CD14-positive monocyte (primary cell): ENCODE results near the gene ATOX1. TPM values are rescaled to one million over a fixed set of nuclear protein-coding genes. Genes with fewer than 3 reads are reported as not detected.
A peak's percentile ranks its signal among the peaks of the same experiment; 100 is the strongest.
"Not testable (repeated sequence)": the region's sequence is repeated elsewhere in the genome, so short reads cannot be mapped to it uniquely, and the experiment has no call there.

Experiments used
- DNase-seq, 3 donors: peaks; one replicate each; pipeline ENCODE4 v3.0.0-alpha.2; 2011 to 2022
- H2AFZ ChIP-seq: 2 replicates; pipeline ENCODE4 v1.6.0; 2012; ENCODE audit warnings: mild to moderate bottlenecking, low read depth, low read length, inconsistent platforms; ENCODE audit not compliant: insufficient read depth, poor library complexity, severe bottlenecking
- H3K27ac ChIP-seq, 2 donors: 1 replicate in 1 of 2; 2 replicates in 1 of 2; pipeline ENCODE4 v1.5.1; 2012 to 2013; ENCODE audit warnings: low read length in 2 of 2, control low read depth in 1 of 2, inconsistent platforms in 1 of 2, low read depth in 1 of 2, mild to moderate bottlenecking in 1 of 2
- H3K27me3 ChIP-seq, 2 donors: one replicate each; pipeline versions ENCODE4 v1.6.0 to v1.6.1; 2011 to 2013; ENCODE audit warnings: low read length in 2 of 2; ENCODE audit not compliant: control insufficient read depth in 2 of 2, insufficient read depth in 2 of 2
- H3K36me3 ChIP-seq, 2 donors: replicated peaks in 1 of 2; 1 replicate in 1 of 2; 2 replicates in 1 of 2; pipeline versions ENCODE4 v1.5.1 to v1.6.1; 2012 to 2013; ENCODE audit warnings: low read length in 2 of 2, control low read depth in 1 of 2, inconsistent platforms in 1 of 2, mild to moderate bottlenecking in 1 of 2; ENCODE audit not compliant: insufficient read depth in 2 of 2, control insufficient read depth in 1 of 2
- H3K4me1 ChIP-seq, 2 donors: 1 replicate in 1 of 2; 2 replicates in 1 of 2; pipeline versions ENCODE4 v1.5.1 to v1.6.1; 2012 to 2013; ENCODE audit warnings: low read length in 2 of 2, control low read depth in 1 of 2, inconsistent platforms in 1 of 2, mild to moderate bottlenecking in 1 of 2, moderate library complexity in 1 of 2; ENCODE audit not compliant: insufficient read depth in 2 of 2, control insufficient read depth in 1 of 2
- H3K4me2 ChIP-seq: replicated peaks from 2 replicates; pipeline ENCODE3; 2012; ENCODE audit warnings: low read length, moderate library complexity, mild to moderate bottlenecking; ENCODE audit not compliant: poor library complexity, severe bottlenecking; ENCODE audit errors: extremely low read depth
- H3K4me3 ChIP-seq, 3 experiments: fragments of 200-600 bp in 1 of 3; sonication (generic) in 1 of 3; replicated peaks in 1 of 3; 1 replicate in 2 of 3; 2 replicates in 1 of 3; pipeline ENCODE4 v1.5.1; 2011 to 2013; ENCODE audit warnings: low read length in 3 of 3, mild to moderate bottlenecking in 3 of 3, control low read depth in 2 of 3, low read depth in 2 of 3, inconsistent platforms in 1 of 3, moderate library complexity in 1 of 3
- H3K79me2 ChIP-seq: 2 replicates; pipeline ENCODE4 v1.6.0; 2012; ENCODE audit warnings: mild to moderate bottlenecking, control low read depth, inconsistent platforms, low read length, moderate library complexity; ENCODE audit not compliant: insufficient read depth
- H3K9ac ChIP-seq: 2 replicates; pipeline ENCODE4 v1.6.0; 2017; ENCODE audit warnings: low read length, mild to moderate bottlenecking; ENCODE audit not compliant: insufficient read depth, poor library complexity, severe bottlenecking
- H3K9me3 ChIP-seq, 2 donors: replicated peaks in 1 of 2; 1 replicate in 1 of 2; 2 replicates in 1 of 2; pipeline versions ENCODE4 v1.5.1 to v1.6.1; 2012 to 2013; ENCODE audit warnings: low read length in 2 of 2, control low read depth in 1 of 2; ENCODE audit not compliant: control insufficient read depth in 1 of 2, insufficient read depth in 1 of 2
- H4K20me1 ChIP-seq: 2 replicates; pipeline ENCODE4 v1.6.0; 2012; ENCODE audit warnings: mild to moderate bottlenecking, low read length, control low read depth, moderate library complexity; ENCODE audit not compliant: insufficient read depth
- H3K27ac Mint-ChIP-seq, 7 donors: one replicate each; pipeline ENCODE4 v1.8.0; 2020; ENCODE audit warnings: mild to moderate bottlenecking in 7 of 7, mixed read lengths in 7 of 7, moderate library complexity in 6 of 7, inconsistent platforms in 2 of 7
- H3K27me3 Mint-ChIP-seq, 3 donors: one replicate each; pipeline ENCODE4 v1.8.0; 2021 to 2022; ENCODE audit warnings: low read depth in 3 of 3, mild to moderate bottlenecking in 3 of 3, mixed read lengths in 3 of 3, moderate library complexity in 3 of 3, inconsistent platforms in 1 of 3
- H3K36me3 Mint-ChIP-seq, 2 donors: one replicate each; pipeline ENCODE4 v1.8.0; 2020; ENCODE audit warnings: mixed read lengths in 2 of 2, inconsistent platforms in 1 of 2, mild to moderate bottlenecking in 1 of 2
- H3K4me1 Mint-ChIP-seq: one replicate; pipeline ENCODE4 v1.8.0; 2020; ENCODE audit warnings: mild to moderate bottlenecking, mixed read lengths
- H3K4me3 Mint-ChIP-seq, 2 donors: one replicate each; pipeline ENCODE4 v1.8.0; 2020; ENCODE audit warnings: mild to moderate bottlenecking in 2 of 2, mixed read lengths in 2 of 2, moderate library complexity in 1 of 2
- H3K9me3 Mint-ChIP-seq, 7 donors: one replicate each; pipeline ENCODE4 v1.8.0; 2020 to 2022; ENCODE audit warnings: mixed read lengths in 7 of 7, mild to moderate bottlenecking in 6 of 7, moderate library complexity in 6 of 7, inconsistent platforms in 2 of 7
- CTCF ChIP-seq: fragments of 200-600 bp; IDR thresholded peaks from one replicate; pipeline ENCODE4 v1.8.0; 2022; ENCODE audit warnings: antibody characterized with exemption, mild to moderate bottlenecking
- WGBS: methylation state at CpG from one replicate; pipeline ENCODE4 v1.1.5; 2013; ENCODE audit warnings: missing lambda C conversion rate; ENCODE audit not compliant: insufficient coverage; 5-methylcytosine and 5-hydroxymethylcytosine counted together
- intact Hi-C, 2 donors: fragments of 100-400 bp; cut with micrococcal nuclease; formaldehyde crosslinking; loops; one replicate each; pipeline versions ENCODE4 v1.15.0 to v1.15.1; 2023
- polyA plus RNA-seq, 3 donors: library from polyadenylated mRNA; depleted of rRNA in 1 of 3; unstranded in 2 of 3; stranded (reverse) in 1 of 3; fragments of 300-500 nt in 2 of 3; fragments of >200 nt in 1 of 3; fragmentation: Illumina TruSeq in 2 of 3; gene quantifications; 1 replicate in 2 of 3; 2 replicates in 1 of 3; pipeline ENCODE4 v1.2.3, GENCODE V29; 2012 to 2021

Gene ATOX1
- polyA plus RNA-seq, 3 donors, result 89.9 to 149 (median 148) TPM

- no peak for DNase-seq
- Histone ChIP-seq H3K4me2 (no peak overlapping the region), H3K9me3 (no peaks in the 10 kb centered on the region), H3K36me3 (peaks cover 35 to 54% of the 10 kb centered on the region in 2 donors), H4K20me1 (peaks cover 78% of the 10 kb centered on the region), H3K4me3 (no peak overlapping the region), H3K4me1 (peaks cover 0 to 3% of the 10 kb centered on the region in 2 donors), H3K79me2 (peaks cover 91% of the 10 kb centered on the region), H3K27me3 (no peaks in the 10 kb centered on the region), H3K27ac (peak overlapping the region in 1 of 2 donors; percentile 41), H3K9ac (no peak overlapping the region), H2AFZ (no peak overlapping the region)
- no peak for TF ChIP-seq CTCF
- peak overlapping the region in 3 of 7 donors; percentile 34 to 68 (median 64) for H3K27ac Mint-ChIP-seq
- intact Hi-C loops, result no loop called here
- WGBS, result 100% methylated on average over 1 of the region's 4 CpGs
- no peak overlapping the region for H3K4me3 Mint-ChIP-seq
- peaks cover 15% of the 10 kb centered on the region for H3K4me1 Mint-ChIP-seq
- peaks cover 41 to 47% of the 10 kb centered on the region in 2 donors for H3K36me3 Mint-ChIP-seq
- H3K9me3 Mint-ChIP-seq, result no peaks in the 10 kb centered on the region
- H3K27me3 Mint-ChIP-seq, result no peaks in the 10 kb centered on the region
These were observed 28.0 kb upstream of the ATOX1 start for GRCh38 chr5:151786468-151786867.

- Histone ChIP-seq H3K4me2 (no peak overlapping the region), H3K36me3 (peaks cover 14 to 31% of the 10 kb centered on the region in 2 donors), H3K4me3 (no peak overlapping the region), H3K4me1 (peaks cover 0 to 2% of the 10 kb centered on the region in 2 donors), H3K9me3 (no peaks in the 10 kb centered on the region), H3K27me3 (no peaks in the 10 kb centered on the region), H3K9ac (no peak overlapping the region), H4K20me1 (peaks cover 94% of the 10 kb centered on the region), H3K27ac (peak overlapping the region in 1 of 2 donors; percentile 52), H3K79me2 (peaks cover 99% of the 10 kb centered on the region), H2AFZ (no peak overlapping the region)
- peaks cover 23% of the 10 kb centered on the region for H3K4me1 Mint-ChIP-seq
- peak overlapping the region in 2 of 7 donors; percentile 37 to 54 for H3K27ac Mint-ChIP-seq
- no CpG with 5 or more reads among the region's 3 CpGs for WGBS
- peaks cover 20 to 29% of the 10 kb centered on the region in 2 donors for H3K36me3 Mint-ChIP-seq
- no peaks in the 10 kb centered on the region for H3K27me3 Mint-ChIP-seq
- TF ChIP-seq CTCF, result no peak
- no peak for DNase-seq
- intact Hi-C loops, result no loop called here
- no peak overlapping the region for H3K4me3 Mint-ChIP-seq
- no peaks in the 10 kb centered on the region for H3K9me3 Mint-ChIP-seq
These were observed 25.7 kb upstream of the ATOX1 start for GRCh38 chr5:151784141-151784540.

- peaks cover 22% of the 10 kb centered on the region for H3K4me1 Mint-ChIP-seq
- H2AFZ ChIP-seq, DNase-seq, H3K4me3 Mint-ChIP-seq, H3K4me1 ChIP-seq, H3K9ac ChIP-seq, H3K4me2 ChIP-seq, H3K9me3 ChIP-seq, H3K4me3 ChIP-seq, H3K27ac ChIP-seq, H3K9me3 Mint-ChIP-seq, H3K27me3 Mint-ChIP-seq, intact Hi-C loops, H3K27me3 ChIP-seq: not testable (repeated sequence)
- H3K27ac Mint-ChIP-seq, result peak overlapping the region in 3 of 7 donors; percentile 15 to 84 (median 43)
- peaks cover 14 to 33% of the 10 kb centered on the region in 2 donors for H3K36me3 ChIP-seq
- peaks cover 99% of the 10 kb centered on the region for H3K79me2 ChIP-seq
- 95% methylated on average over 4 of the region's 16 CpGs for WGBS
- peaks cover 94% of the 10 kb centered on the region for H4K20me1 ChIP-seq
- peaks cover 19 to 30% of the 10 kb centered on the region in 2 donors for H3K36me3 Mint-ChIP-seq
These were observed 25.2 kb upstream of the ATOX1 start for GRCh38 chr5:151783664-151784063.
